NT2/D1 (cell line): ENCODE measurements around the gene HECW1.

Source experiments
- YY1 ChIP-seq: IDR thresholded peaks from 2 replicates; pipeline ENCODE4 v1.6.1; 2011; ENCODE audit not compliant: insufficient read length, insufficient read depth
- ZNF274 ChIP-seq: IDR thresholded peaks from 2 replicates; pipeline ENCODE4 v1.6.1; 2011; ENCODE audit warnings: mild to moderate bottlenecking, low read depth, low read length

GRCh38 chr7:43085017-43085416 lies 27.4 kb upstream of the HECW1 start:
- TF ChIP-seq ZNF274: no peak
- no peak for TF ChIP-seq YY1
